HG03521 (cell line): Measurements from ENCODE around the gene C2orf74.
"Not testable (repeated sequence)": the region's sequence is repeated elsewhere in the genome, so short reads cannot be mapped to it uniquely, and the experiment has no call there.

ENCODE experiments used
- ATAC-seq: cut with Tn5 transposase; IDR thresholded peaks from one replicate; pipeline ENCODE4 v1.9.1; 2021; ENCODE audit warnings: mild to moderate bottlenecking, moderate library complexity; ENCODE audit not compliant: unreplicated experiment

The C2orf74 gene

GRCh38 chr2:61172671-61173070 is 10.7 kb downstream of the C2orf74 start:
- ATAC-seq, result no peak

- no peak for ATAC-seq
These were observed 11.1 kb downstream of the C2orf74 start for GRCh38 chr2:61173116-61173515.

- ATAC-seq, result no peak
These were observed 13.0 kb downstream of the C2orf74 start for GRCh38 chr2:61175036-61175435.

DNA sequence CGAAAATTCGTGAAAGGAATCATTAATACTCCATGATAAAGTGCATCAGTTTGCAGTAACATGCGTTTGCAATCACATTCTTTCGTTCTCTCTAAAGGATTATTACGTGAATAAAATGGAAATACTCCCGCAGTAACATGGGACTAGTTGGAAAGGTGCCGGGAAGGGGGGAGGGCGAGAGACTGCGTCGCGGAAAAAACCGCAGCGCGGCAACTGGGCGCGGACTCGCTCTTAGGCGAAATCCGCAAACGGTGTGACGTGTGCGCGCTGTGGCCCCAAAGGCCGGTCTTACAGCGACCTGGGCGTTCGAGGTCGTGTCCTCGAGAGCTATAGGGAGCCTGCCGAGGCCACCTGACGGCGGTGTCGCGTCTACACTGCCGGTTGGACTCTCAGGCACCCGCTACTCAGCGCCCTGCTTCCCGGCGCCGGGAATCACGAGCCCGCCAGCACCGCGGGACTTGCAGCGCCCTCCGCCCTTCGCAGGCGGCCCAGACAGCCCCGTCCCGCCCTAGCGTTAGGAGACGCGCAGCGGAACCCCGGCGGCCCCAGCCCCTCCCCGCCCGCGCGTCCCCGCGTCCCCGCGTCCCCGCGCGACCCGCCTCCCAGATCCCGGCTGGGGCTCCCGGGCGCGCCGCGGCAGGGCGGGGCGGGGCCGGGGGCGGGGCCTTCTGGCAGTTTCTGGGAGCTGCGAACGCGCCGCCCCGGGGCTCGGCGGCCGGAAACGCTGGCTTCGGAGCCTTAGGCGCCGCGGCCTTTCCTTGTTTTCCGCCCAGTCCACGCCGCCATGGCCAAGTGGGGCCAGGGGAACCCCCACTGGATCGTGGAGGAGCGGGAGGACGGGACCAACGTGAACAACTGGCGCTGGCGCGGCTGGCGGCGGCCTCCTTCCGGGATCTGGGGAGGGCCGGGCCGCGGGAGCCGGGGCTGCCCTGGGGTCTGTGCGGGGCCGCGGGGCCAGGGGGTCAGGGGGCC is 15.1 kb downstream of the C2orf74 start:
- peak; percentile 84 for ATAC-seq

DNA sequence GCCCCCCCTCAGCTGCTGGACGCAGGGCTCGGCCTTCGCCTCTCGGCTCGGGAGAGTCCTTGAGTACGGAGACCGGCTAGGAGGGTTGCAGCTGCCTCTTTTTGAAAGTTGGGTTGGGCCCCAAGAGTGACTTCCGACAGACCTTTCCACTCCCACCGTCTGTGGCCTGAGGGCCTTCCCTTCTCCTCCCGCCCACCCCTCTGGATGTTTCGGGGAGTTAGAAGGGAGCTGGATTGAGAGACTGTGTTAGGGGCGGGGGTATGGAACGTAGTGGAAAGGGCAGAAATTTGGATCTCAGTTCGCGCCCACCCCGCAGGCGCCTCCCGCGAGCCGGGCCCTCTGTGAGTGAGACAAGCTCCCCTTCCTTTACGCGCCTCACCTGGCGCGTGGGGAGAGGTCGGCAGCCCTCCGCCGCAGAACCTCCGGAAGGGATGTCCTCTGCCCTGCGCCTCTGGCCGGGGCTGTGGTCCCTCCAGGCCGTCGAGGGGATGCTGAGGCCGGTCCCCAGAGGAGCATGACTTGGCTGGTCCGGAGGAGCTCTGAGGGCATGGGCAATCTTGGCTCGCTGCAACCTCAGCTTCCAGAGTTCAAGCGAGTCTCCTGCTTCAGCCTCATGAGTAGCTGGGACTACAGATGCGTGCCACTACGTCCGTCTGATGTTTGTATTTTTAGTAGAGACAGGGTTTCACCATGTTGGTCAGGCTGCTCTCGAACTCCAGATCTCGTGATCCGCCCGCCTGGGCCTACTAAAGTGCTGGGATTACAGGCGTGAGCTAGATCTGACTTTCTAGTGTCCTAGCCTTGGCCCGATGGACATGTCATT is 15.9 kb downstream of the C2orf74 start:
- peak; percentile 3 for ATAC-seq

- no peak for ATAC-seq
These were observed 16.9 kb downstream of the C2orf74 start for GRCh38 chr2:61178603-61179545.

GRCh38 chr2:61179701-61180639 is 18.0 kb downstream of the C2orf74 start:
- no peak for ATAC-seq

DNA sequence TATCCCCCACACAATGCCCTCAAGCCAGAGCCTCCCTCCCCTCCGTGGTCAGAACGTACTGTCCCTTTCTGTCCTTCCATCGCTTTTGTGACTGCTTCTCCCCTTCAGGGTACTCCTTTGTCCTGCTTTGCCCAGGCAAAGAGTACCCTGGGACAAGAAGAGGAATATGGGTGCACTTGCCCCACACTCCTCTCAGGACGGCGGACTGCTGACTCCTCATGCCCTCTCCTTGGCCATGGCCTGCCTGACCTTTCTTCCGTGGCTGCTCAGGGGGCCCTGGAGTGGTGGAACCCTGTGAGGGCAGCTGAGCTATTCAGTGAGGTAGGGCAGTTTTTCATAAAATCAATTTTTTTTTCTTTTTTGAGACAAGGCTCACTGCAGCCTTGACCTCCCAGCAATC is 18.7 kb downstream of the C2orf74 start:
- no peak for ATAC-seq

GRCh38 chr2:61181382-61182058 is 19.5 kb downstream of the C2orf74 start:
- ATAC-seq, result no peak

GRCh38 chr2:61182059-61182383 is 20.0 kb downstream of the C2orf74 start:
- ATAC-seq, result no peak

- ATAC-seq, result no peak
These were observed 21.8 kb downstream of the C2orf74 start for GRCh38 chr2:61183795-61184194.

DNA sequence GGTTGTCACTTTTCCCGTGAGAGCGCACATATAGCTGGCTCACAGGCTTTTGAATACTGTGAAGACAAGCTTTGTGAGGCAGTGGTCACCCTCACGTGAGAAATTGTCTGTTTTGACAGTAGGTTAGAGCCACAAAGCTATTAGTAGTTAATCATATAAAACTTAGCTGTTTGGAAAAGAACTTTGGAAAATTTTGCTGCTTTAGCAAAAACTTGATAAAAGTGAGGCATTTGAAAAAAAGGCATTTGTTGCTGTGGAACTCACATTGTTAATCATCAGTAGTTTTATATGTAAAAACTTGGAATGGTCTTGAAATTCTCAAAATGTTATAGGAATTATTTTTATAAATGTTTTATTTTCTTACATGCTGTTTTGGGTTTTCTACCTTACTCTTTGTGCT is 22.3 kb downstream of the C2orf74 start:
- ATAC-seq, result no peak

- ATAC-seq, result no peak
These were observed 23.3 kb downstream of the C2orf74 start for GRCh38 chr2:61185231-61185728.

DNA sequence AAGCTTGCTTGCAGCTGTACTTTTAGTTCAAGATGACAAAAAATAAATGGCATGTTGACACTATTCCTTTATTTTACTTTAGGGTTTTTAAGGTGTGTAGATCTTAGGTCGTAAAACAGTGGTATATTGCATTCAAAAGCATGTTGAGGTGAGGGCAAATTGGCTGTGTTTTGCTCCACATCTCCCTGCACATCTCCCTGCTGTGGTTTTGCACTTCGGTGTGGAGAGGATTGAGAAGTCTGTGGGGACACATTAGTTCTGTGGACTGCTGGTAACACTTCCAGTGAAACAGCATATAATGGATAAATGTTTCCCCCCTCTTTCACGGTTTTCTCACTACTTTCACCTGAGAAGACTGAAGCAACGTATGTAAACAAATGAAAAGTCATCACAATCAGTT is 25.1 kb downstream of the C2orf74 start:
- ATAC-seq, result no peak

GRCh38 chr2:61193670-61194561 is 31.9 kb downstream of the C2orf74 start:
- ATAC-seq, result no peak

DNA sequence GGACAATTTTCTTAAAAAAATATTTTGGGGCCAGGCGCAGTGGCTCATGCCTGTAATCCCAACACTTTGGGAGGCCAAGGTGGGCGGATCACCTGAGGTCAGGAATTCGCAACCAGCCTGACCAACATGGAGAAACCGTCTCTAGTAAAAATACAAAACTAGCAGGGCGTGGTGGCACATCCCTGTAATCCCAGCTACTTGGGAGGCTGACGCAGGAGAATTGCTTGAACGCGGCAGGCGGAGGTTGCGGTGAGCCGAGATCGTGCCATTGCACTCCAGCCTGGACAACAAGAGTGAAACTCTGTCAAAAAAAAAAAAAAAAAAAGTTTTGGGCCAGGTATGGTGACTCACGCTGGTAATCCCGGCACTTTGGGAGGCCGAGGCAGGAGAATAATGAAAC is 32.7 kb downstream of the C2orf74 start:
- not testable (repeated sequence) for ATAC-seq

DNA sequence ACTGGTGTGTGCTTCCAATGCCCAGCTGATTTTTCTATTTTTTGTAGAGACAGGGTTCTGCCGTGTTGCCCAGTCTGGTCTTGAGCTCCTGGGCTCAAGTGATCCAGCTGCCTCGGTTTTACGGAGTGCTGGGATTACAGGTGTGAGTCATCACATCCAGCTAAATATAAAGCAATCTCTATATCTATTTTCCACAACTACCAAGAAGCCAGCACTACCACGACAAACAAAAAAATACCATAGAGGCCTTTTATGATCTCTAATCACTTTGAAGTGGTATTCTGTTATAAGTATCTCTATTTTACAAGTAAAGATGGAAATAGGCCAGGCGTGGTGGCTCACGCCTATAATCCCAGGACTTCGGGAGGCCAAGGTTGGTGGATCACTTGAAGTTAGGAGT is 34.7 kb downstream of the C2orf74 start:
- ATAC-seq, result no peak

- ATAC-seq, result no peak
These were observed 43.1 kb downstream of the C2orf74 start for GRCh38 chr2:61205132-61205531.
